Measurements from ENCODE around the gene PRPF19.

The PRPF19 gene

GRCh38 chr11:60937811-60938210 is 31.4 kb upstream of the PRPF19 start:
- TF ChIP-seq CTCF (IDR thresholded peaks at IDR 0.05; ENCODE audit: extremely low read depth, missing control alignments): no peak
- DNase-seq (ENCODE audit: low spot score): no peak

DNA sequence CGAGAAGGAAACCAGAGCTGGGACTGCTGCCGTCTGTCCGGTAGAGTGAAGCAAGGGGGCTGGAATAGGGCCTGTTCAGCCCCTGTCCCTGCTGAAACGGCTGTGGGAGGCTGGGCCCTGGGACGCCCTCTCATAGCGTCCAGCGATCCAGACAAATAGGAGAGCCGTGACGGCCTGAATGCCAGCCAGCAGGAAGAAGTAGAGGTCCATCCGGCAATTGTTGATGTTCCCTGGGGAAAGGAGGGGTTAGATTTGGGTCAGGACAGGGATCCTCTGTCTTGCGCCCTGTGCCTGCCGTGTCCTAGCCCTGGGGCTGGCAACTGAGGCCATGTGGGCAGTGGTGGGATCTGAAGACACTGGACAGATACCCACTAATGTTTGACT is 30.8 kb upstream of the PRPF19 start:
- TF ChIP-seq CTCF (IDR thresholded peaks at IDR 0.05; ENCODE audit: extremely low read depth, missing control alignments): no peak
- no peak for DNase-seq (ENCODE audit: low spot score)

DNA sequence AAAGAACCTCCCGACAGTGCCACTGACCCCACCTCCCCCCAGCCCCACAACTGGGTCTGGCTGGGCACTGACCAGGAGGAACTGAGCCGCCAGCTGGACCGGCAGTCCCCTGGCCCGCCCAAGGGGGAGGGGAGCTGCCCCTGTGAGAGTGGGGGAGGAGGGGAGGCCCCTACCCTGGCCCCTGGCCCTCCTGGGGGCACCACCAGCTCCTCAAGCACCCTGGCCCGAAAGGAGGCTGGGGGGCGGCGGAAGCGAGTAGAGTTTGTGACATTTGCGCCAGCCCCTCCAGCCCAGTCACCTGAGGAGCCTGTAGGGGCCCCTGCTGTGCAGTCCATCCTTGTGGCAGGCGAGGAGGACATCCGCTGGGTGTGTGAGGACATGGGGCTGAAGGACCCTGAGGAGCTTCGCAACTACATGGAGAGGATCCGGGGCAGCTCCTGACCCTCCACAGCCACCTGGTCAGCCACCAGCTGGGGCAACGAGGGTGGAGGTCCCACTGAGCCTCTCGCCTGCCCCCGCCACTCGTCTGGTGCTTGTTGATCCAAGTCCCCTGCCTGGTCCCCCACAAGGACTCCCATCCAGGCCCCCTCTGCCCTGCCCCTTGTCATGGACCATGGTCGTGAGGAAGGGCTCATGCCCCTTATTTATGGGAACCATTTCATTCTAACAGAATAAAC is 30.2 kb upstream of the PRPF19 start:
- no peak for TF ChIP-seq CTCF (IDR thresholded peaks at IDR 0.05; ENCODE audit: extremely low read depth, missing control alignments)
- DNase-seq (ENCODE audit: low spot score): no peak

GRCh38 chr11:60935676-60936442 is 29.5 kb upstream of the PRPF19 start:
- DNase-seq (ENCODE audit: low spot score): no peak
- TF ChIP-seq CTCF (IDR thresholded peaks at IDR 0.05; ENCODE audit: extremely low read depth, missing control alignments): no peak

- no peak for DNase-seq (ENCODE audit: low spot score)
- no peak for TF ChIP-seq CTCF (IDR thresholded peaks at IDR 0.05; ENCODE audit: extremely low read depth, missing control alignments)
Observed at GRCh38 chr11:60934790-60935605, 28.6 kb upstream of the PRPF19 start.

GRCh38 chr11:60934124-60934789 is 27.9 kb upstream of the PRPF19 start:
- no peak for TF ChIP-seq CTCF (IDR thresholded peaks at IDR 0.05; ENCODE audit: extremely low read depth, missing control alignments)
- no peak for DNase-seq (ENCODE audit: low spot score)
